K562 (cell line): ENCODE results near the gene VKORC1. TPM values are rescaled to one million over a fixed set of nuclear protein-coding genes. Genes with fewer than 3 reads are reported as not detected.

Experiments used
- ARNT ChIP-seq, 2 experiments: fragments of 450-650 bp; IDR thresholded peaks; 2 replicates each; pipeline ENCODE4 v1.6.1; 2016; ENCODE audit warnings: mild to moderate bottlenecking in 1 of 2
- ATF7 ChIP-seq: fragments of 450-650 bp; IDR thresholded peaks from 2 replicates; pipeline ENCODE4 v1.7.1; 2014; ENCODE audit warnings: mild to moderate bottlenecking, moderate library complexity
- BHLHE40 ChIP-seq: IDR thresholded peaks from 2 replicates; pipeline ENCODE4 v1.6.1; 2011; ENCODE audit warnings: low read length, improper control_type of control experiment
- CBFB ChIP-seq: sonication (generic); formaldehyde crosslinking; IDR thresholded peaks from 2 replicates; pipeline ENCODE4 v1.4.0; 2020; ENCODE audit warnings: mild to moderate bottlenecking, missing genetic modification reagents
- CHAMP1 ChIP-seq: fragments of 450-650 bp; IDR thresholded peaks from 2 replicates; pipeline ENCODE4 v1.6.1; 2016; ENCODE audit warnings: mild to moderate bottlenecking
- CREB3 ChIP-seq: fragments of 450-650 bp; conservative IDR thresholded peaks from 2 replicates; pipeline ENCODE4 v1.6.1; 2016; ENCODE audit warnings: missing genetic modification characterization, low read depth, mild to moderate bottlenecking, missing compliant biosample characterization, moderate library complexity
- ESRRB ChIP-seq: fragments of 250-450 bp; sonication (Bioruptor Pico); IDR thresholded peaks from 2 replicates; pipeline ENCODE4 v1.5.0; 2020; ENCODE audit warnings: mild to moderate bottlenecking, moderate library complexity, borderline replicate concordance
- ETS2 ChIP-seq: IDR thresholded peaks from 2 replicates; pipeline ENCODE4 v1.6.1; 2016; ENCODE audit warnings: borderline replicate concordance, missing genetic modification characterization, mild to moderate bottlenecking, moderate library complexity, missing compliant biosample characterization; ENCODE audit not compliant: poor library complexity, severe bottlenecking
- HNRNPL ChIP-seq: fragments of 200-400 bp; formaldehyde crosslinking; IDR thresholded peaks from 2 replicates; pipeline ENCODE4 v1.6.1; 2017; ENCODE audit warnings: low read depth, mild to moderate bottlenecking, low read length
- KLF16 ChIP-seq: IDR thresholded peaks from 2 replicates; pipeline ENCODE4 v1.6.1; 2016; ENCODE audit warnings: antibody characterized with exemption
- MCM7 ChIP-seq, 2 experiments: fragments of 450-650 bp; IDR thresholded peaks; 2 replicates each; pipeline ENCODE4 v1.6.1; 2016 to 2018
- NCOA2 ChIP-seq, 2 experiments: fragments of 450-650 bp; IDR thresholded peaks; 2 replicates each; pipeline ENCODE4 v1.6.1; 2018; ENCODE audit warnings: mild to moderate bottlenecking in 2 of 2, moderate library complexity in 1 of 2; ENCODE audit not compliant: partially characterized antibody in 2 of 2
- PCBP2 ChIP-seq: fragments of 200-400 bp; formaldehyde crosslinking; IDR thresholded peaks from 2 replicates; pipeline ENCODE4 v1.6.1; 2018; ENCODE audit warnings: low read length, low read depth, mild to moderate bottlenecking, moderate library complexity; ENCODE audit not compliant: poor library complexity, severe bottlenecking
- RBM34 ChIP-seq: fragments of 200-400 bp; formaldehyde crosslinking; IDR thresholded peaks from 2 replicates; pipeline ENCODE4 v1.6.1; 2018; ENCODE audit warnings: low read length, borderline replicate concordance; ENCODE audit not compliant: insufficient read depth
- SETDB1 ChIP-seq: IDR thresholded peaks from one replicate; pipeline ENCODE4 v1.6.1; 2012; ENCODE audit warnings: low read length, control low read depth, inconsistent platforms
- USF1 ChIP-seq: sonication (generic); formaldehyde crosslinking; IDR thresholded peaks from 2 replicates; pipeline ENCODE4 v1.9.0; 2022; ENCODE audit warnings: mild to moderate bottlenecking, missing genetic modification reagents
- ZMIZ1 ChIP-seq, 2 experiments: fragments of 150-350 bp in 1 of 2; IDR thresholded peaks; 2 replicates each; pipeline ENCODE4 v1.6.1; 2012 to 2016; ENCODE audit warnings: low read depth in 2 of 2, low read length in 2 of 2, mild to moderate bottlenecking in 1 of 2, moderate library complexity in 1 of 2
- ZNF354B ChIP-seq: fragments of 250-450 bp; sonication (Bioruptor Pico); IDR thresholded peaks from 2 replicates; pipeline ENCODE4 v1.4.0; 2020
- ZNF766 ChIP-seq: fragments of 200-800 bp; sonication (Bioruptor generic); conservative IDR thresholded peaks from 2 replicates; pipeline ENCODE4 v1.6.1; 2016; ENCODE audit warnings: missing genetic modification characterization, missing compliant biosample characterization
- polyA plus RNA-seq, 8 experiments: library from polyadenylated mRNA; depleted of rRNA in 4 of 8; stranded (reverse) in 5 of 8; unstranded in 3 of 8; fragments of >200 nt; fragmentation: Nextera tagmentation in 2 of 8; fragmentation: Illumina TruSeq in 1 of 8; extraction: Ambion mirVana in 2 of 8; extraction: Trizol in 1 of 8; gene quantifications; 2 replicates each; pipeline versions ENCODE4 v1.2.1 to v1.2.3, GENCODE V29; 2011 to 2014; ENCODE audit warnings: inconsistent platforms in 1 of 8, missing spikeins in 1 of 8
- total RNA-seq, 7 experiments: library from RNA; depleted of rRNA in 6 of 7; stranded (reverse); fragments of >200 nt in 6 of 7; fragmentation: Illumina TruSeq in 2 of 7; extraction: Trizol in 2 of 7; gene quantifications; 2 replicates each; pipeline versions ENCODE4 v1.2.1 to v1.2.3, GENCODE V29; 2011 to 2021; ENCODE audit warnings: low replicate concordance in 1 of 7

VKORC1 gene
- total and polyA plus RNA-seq, 9 of the 15 experiments (the other 6 are each of a cell fraction or from before 2014, with no cell fraction given), result 30.0 to 119 (median 62.1) TPM

GRCh38 chr16:31105677-31106213 lies 11.1 kb upstream of the VKORC1 start (continued):
- TF ChIP-seq ZMIZ1 (IDR thresholded peaks at IDR 0.05; ENCODE audit: low read depth in 2 of 2, low read length in 2 of 2), result 0 out of 4 replicates have a peak, but pooled peaks of 1 of the 2 experiments have one; percentile 39
- TF ChIP-seq CBFB (CRISPR knock-in tag), result 0 out of 2 replicates have a peak, but pooled peaks have one; percentile 46
- peak; percentile 82 for TF ChIP-seq USF1
- TF ChIP-seq NCOA2 (IDR thresholded peaks at IDR 0.05; ENCODE audit: partially characterized antibody in 2 of 2), result no peak
- TF ChIP-seq HNRNPL, result peak; percentile 87
- TF ChIP-seq CHAMP1, result no peak
- TF ChIP-seq PCBP2, result no peak
- TF ChIP-seq ESRRB (CRISPR knock-in tag), result no peak
- TF ChIP-seq ARNT (IDR thresholded peaks at IDR 0.05), result no peak
- no peak for TF ChIP-seq ZNF766 (CRISPR knock-in tag)
- TF ChIP-seq MCM7 (IDR thresholded peaks at IDR 0.05), result no peak
- no peak for TF ChIP-seq RBM34
- no peak for TF ChIP-seq SETDB1
- peak; percentile 67; the same call in 1 of the 2 replicates for TF ChIP-seq CREB3
- peak; percentile 29; the same call in 1 of the 2 replicates for TF ChIP-seq KLF16
- no peak for TF ChIP-seq ETS2 (tag)
- TF ChIP-seq ATF7, result peak; percentile 56
- TF ChIP-seq ZNF354B (CRISPR knock-in tag), result no peak
- TF ChIP-seq BHLHE40, result peak; percentile 95
